WTC11 (cell line): ENCODE data around the gene NOTCH2. TPM values are rescaled to one million over a fixed set of nuclear protein-coding genes. Genes with fewer than 3 reads are reported as not detected.

Experiments used
- ATAC-seq: fragments of 200-7000 bp; cut with Tn5 transposase; 2 replicates; pipeline ENCODE4 v1.10.0; 2021; ENCODE audit warnings: mild to moderate bottlenecking, moderate library complexity
- CTCF ChIA-PET: fragments of 300-600 bp; sonication (Branson Sonifier 250); formaldehyde crosslinking; loops from one replicate; lab custom pipeline; 2021; ENCODE audit warnings: antibody characterized with exemption; lab: Charles Lee
- POLR2A ChIA-PET: fragments of 350-600 bp; sonication (Branson Sonifier 250); formaldehyde crosslinking; loops from one replicate; lab custom pipeline; 2021; ENCODE audit warnings: antibody characterized with exemption; lab: Charles Lee
- DNase-seq: peaks from one replicate; pipeline ENCODE4 v3.0.0; 2021; ENCODE audit warnings: low spot score
- H3K27ac Mint-ChIP-seq: 2 replicates; pipeline ENCODE4 v1.8.0; 2021; ENCODE audit warnings: mixed read lengths
- H3K27me3 Mint-ChIP-seq: 2 replicates; pipeline ENCODE4 v1.8.0; 2021; ENCODE audit warnings: low read depth, mild to moderate bottlenecking, moderate library complexity, mixed read lengths
- H3K36me3 Mint-ChIP-seq: 2 replicates; pipeline ENCODE4 v1.8.0; 2021; ENCODE audit warnings: mixed read lengths
- H3K4me1 Mint-ChIP-seq: 2 replicates; pipeline ENCODE4 v1.8.0; 2022; ENCODE audit warnings: mixed read lengths
- H3K4me3 Mint-ChIP-seq: 2 replicates; pipeline ENCODE4 v1.8.0; 2021; ENCODE audit warnings: mild to moderate bottlenecking, moderate library complexity, mixed read lengths
- H3K9me3 Mint-ChIP-seq: 2 replicates; pipeline ENCODE4 v1.8.0; 2021; ENCODE audit warnings: mixed read lengths
- AFF4 ChIP-seq: sonication (generic); formaldehyde crosslinking; IDR thresholded peaks from 2 replicates; pipeline ENCODE4 v1.8.1; 2023; ENCODE audit warnings: mild to moderate bottlenecking, missing genetic modification reagents, borderline replicate concordance
- CREB1 ChIP-seq: sonication (generic); formaldehyde crosslinking; IDR thresholded peaks from 2 replicates; pipeline ENCODE4 v1.8.0; 2023; ENCODE audit warnings: mild to moderate bottlenecking, missing genetic modification reagents
- ESRRA ChIP-seq: sonication (generic); formaldehyde crosslinking; IDR thresholded peaks from 2 replicates; pipeline ENCODE4 v1.8.1; 2022; ENCODE audit warnings: mild to moderate bottlenecking, missing genetic modification reagents, borderline replicate concordance
- FOXP1 ChIP-seq: sonication (generic); formaldehyde crosslinking; IDR thresholded peaks from 2 replicates; pipeline ENCODE4 v1.8.0; 2022; ENCODE audit warnings: missing genetic modification reagents, mild to moderate bottlenecking, moderate library complexity, borderline replicate concordance
- FOXP4 ChIP-seq: sonication (generic); formaldehyde crosslinking; IDR thresholded peaks from 2 replicates; pipeline ENCODE4 v1.8.0; 2022; ENCODE audit warnings: mild to moderate bottlenecking, missing genetic modification reagents
- GTF2I ChIP-seq: fragments of 250-450 bp; sonication (Bioruptor Pico); conservative IDR thresholded peaks from 2 replicates; pipeline ENCODE4 v1.4.0; 2021; ENCODE audit warnings: mild to moderate bottlenecking
- IRF1 ChIP-seq: sonication (generic); formaldehyde crosslinking; IDR thresholded peaks from 2 replicates; pipeline ENCODE4 v1.8.0; 2023; ENCODE audit warnings: missing genetic modification reagents
- JUN ChIP-seq: sonication (generic); formaldehyde crosslinking; IDR thresholded peaks from 2 replicates; pipeline ENCODE4 v1.8.0; 2023; ENCODE audit warnings: mild to moderate bottlenecking, missing genetic modification reagents
- MXD4 ChIP-seq: fragments of 250-450 bp; sonication (Bioruptor Pico); IDR thresholded peaks from 2 replicates; pipeline ENCODE4 v1.8.0; 2021; ENCODE audit warnings: mild to moderate bottlenecking, moderate library complexity, borderline replicate concordance
- NFYB ChIP-seq: sonication (generic); formaldehyde crosslinking; conservative IDR thresholded peaks from 2 replicates; pipeline ENCODE4 v1.8.0; 2022; ENCODE audit warnings: low read depth, missing genetic modification reagents
- NR3C1 ChIP-seq: sonication (generic); formaldehyde crosslinking; conservative IDR thresholded peaks from 2 replicates; pipeline ENCODE4 v1.8.1; 2023; ENCODE audit warnings: low read depth, mild to moderate bottlenecking, missing genetic modification reagents
- OVOL2 ChIP-seq: fragments of 250-450 bp; sonication (Bioruptor Pico); IDR thresholded peaks from 2 replicates; pipeline ENCODE4 v1.9.0; 2021; ENCODE audit warnings: mild to moderate bottlenecking, borderline replicate concordance
- PRRX2 ChIP-seq: fragments of 250-450 bp; sonication (Bioruptor Pico); IDR thresholded peaks from 2 replicates; pipeline ENCODE4 v1.8.0; 2021; ENCODE audit warnings: mild to moderate bottlenecking
- RELA ChIP-seq: sonication (generic); formaldehyde crosslinking; IDR thresholded peaks from 2 replicates; pipeline ENCODE4 v1.8.1; 2022; ENCODE audit warnings: missing genetic modification reagents, mild to moderate bottlenecking, borderline replicate concordance
- USF2 ChIP-seq: sonication (generic); formaldehyde crosslinking; IDR thresholded peaks from 2 replicates; pipeline ENCODE4 v1.8.1; 2023; ENCODE audit warnings: mild to moderate bottlenecking, missing genetic modification reagents, moderate library complexity
- ZNF263 ChIP-seq: sonication (generic); formaldehyde crosslinking; IDR thresholded peaks from 2 replicates; pipeline ENCODE4 v1.8.1; 2022; ENCODE audit warnings: low read depth, mild to moderate bottlenecking, moderate library complexity, missing genetic modification reagents
- ZSCAN18 ChIP-seq: fragments of 250-450 bp; sonication (Bioruptor Pico); IDR thresholded peaks from 2 replicates; pipeline ENCODE4 v2.1.2; 2022; ENCODE audit warnings: mild to moderate bottlenecking, moderate library complexity
- total RNA-seq: library from RNA; stranded (reverse); gene quantifications from 3 replicates; pipeline ENCODE4 v1.2.3, GENCODE V29; 2021
- TF ChIP-seq, protein P1 (sequence below): sonication (generic); formaldehyde crosslinking; IDR thresholded peaks from 2 replicates; pipeline ENCODE4 v1.8.1; 2022; ENCODE audit warnings: low read depth, mild to moderate bottlenecking, moderate library complexity, missing genetic modification reagents, borderline replicate concordance
- TF ChIP-seq, protein P2 (sequence below): fragments of 250-450 bp; sonication (Bioruptor Pico); IDR thresholded peaks from 2 replicates; pipeline ENCODE4 v1.8.0; 2021; ENCODE audit warnings: mild to moderate bottlenecking

The NOTCH2 gene
- total RNA-seq, 1 experiment from 2014 or later, result 60.9 TPM

DNA sequence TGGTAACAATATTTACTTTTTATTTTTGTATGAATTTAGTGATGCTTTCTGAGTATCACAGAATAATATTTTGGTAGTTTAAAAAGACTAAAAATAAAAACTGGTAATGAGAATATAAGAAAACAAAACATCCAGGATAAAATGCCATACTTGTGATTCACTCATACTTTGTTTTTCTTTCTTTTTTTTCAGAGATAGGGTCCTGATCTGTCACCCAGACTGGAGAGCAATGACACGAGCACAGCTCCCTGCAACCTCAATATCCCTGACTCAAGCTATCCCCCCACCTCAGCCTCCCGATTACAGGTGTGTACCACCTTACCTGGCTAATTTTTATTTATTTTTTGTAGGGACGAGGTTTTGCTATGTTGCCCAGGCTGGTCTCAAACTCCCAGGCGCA lies 109.0 kb downstream of the NOTCH2 start (continued):
- no peak for TF ChIP-seq OVOL2 (CRISPR knock-in tag)
- no peak for TF ChIP-seq ESRRA (CRISPR knock-in tag)
- TF ChIP-seq AFF4, result no peak
- TF ChIP-seq, all 79 proteins: peak for 0

DNA sequence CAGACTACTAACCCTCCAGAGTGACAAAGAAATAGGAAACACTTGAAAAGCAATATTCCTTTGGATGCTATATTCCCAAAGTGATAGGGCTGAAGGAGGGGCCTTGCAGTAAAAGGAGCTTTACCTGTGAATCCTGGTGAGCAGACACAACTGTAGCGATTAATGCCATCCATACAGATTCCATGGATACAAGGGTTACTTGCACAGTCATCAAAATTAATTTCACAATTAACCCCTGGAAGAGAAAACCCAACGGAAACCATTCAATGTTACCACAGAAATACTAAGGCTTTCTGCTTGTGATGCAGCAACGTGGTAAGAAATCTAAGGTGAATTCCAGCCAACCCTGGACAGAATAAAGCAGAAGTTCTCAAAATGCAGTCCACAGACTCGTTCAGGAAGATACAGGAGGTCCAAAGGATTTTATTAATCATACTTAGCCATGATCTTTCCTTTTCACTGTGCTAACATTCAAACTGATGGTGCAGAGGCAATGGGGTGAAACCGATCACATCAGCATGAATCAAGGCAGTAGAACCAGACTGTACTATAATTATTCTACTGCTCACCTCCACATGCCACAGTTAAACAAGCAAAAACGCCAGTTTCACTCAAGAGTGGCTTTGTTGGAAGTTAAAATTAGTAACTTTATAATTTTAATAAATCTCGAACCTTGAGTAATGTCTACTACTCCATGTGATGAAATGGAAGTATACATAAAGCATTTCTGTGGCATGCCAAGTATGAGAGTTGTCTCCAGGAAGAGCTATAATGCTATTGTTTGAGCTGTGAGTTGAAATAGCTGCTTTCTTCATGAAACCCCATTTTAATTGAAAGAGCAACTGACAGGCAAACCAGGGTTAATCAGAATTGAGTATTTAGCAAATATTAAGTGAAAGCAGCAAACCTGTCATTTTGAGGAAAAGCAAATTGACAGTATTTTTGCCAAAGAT lies 109.9 kb downstream of the NOTCH2 start:
- no peak for ATAC-seq
- H3K27ac Mint-ChIP-seq, result no peak overlapping the region; the same call in 1 of the 2 replicates
- H3K4me3 Mint-ChIP-seq, result no peak overlapping the region
- H3K36me3 Mint-ChIP-seq, result peaks cover 4% of the 10 kb centered on the region; the same call in 1 of the 2 replicates
- TF ChIP-seq OVOL2 (CRISPR knock-in tag) (no peak), GTF2I (CRISPR knock-in tag) (no peak), ZNF263 (CRISPR knock-in tag) (no peak), JUN (CRISPR knock-in tag) (no peak), CREB1 (CRISPR knock-in tag) (no peak), RELA (CRISPR knock-in tag) (no peak), FOXP1 (CRISPR knock-in tag) (no peak), FOXP4 (CRISPR knock-in tag) (no peak), IRF1 (no peak), PRRX2 (CRISPR knock-in tag) (no peak), NR3C1 (CRISPR knock-in tag) (no peak), ZSCAN18 (CRISPR knock-in tag) (no peak), USF2 (CRISPR knock-in tag) (no peak), MXD4 (CRISPR knock-in tag) (no peak), NFYB (CRISPR knock-in tag) (no peak)
- TF ChIP-seq, protein P1, sequence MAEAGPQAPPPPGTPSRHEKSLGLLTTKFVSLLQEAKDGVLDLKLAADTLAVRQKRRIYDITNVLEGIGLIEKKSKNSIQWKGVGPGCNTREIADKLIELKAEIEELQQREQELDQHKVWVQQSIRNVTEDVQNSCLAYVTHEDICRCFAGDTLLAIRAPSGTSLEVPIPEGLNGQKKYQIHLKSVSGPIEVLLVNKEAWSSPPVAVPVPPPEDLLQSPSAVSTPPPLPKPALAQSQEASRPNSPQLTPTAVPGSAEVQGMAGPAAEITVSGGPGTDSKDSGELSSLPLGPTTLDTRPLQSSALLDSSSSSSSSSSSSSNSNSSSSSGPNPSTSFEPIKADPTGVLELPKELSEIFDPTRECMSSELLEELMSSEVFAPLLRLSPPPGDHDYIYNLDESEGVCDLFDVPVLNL (CRISPR knock-in tag), result no peak
- TF ChIP-seq, protein P2, sequence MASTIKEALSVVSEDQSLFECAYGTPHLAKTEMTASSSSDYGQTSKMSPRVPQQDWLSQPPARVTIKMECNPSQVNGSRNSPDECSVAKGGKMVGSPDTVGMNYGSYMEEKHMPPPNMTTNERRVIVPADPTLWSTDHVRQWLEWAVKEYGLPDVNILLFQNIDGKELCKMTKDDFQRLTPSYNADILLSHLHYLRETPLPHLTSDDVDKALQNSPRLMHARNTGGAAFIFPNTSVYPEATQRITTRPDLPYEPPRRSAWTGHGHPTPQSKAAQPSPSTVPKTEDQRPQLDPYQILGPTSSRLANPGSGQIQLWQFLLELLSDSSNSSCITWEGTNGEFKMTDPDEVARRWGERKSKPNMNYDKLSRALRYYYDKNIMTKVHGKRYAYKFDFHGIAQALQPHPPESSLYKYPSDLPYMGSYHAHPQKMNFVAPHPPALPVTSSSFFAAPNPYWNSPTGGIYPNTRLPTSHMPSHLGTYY (CRISPR knock-in tag), result no peak
- no peaks in the 10 kb centered on the region for H3K4me1 Mint-ChIP-seq
- ChIA-PET POLR2A (no interaction called here), CTCF (interaction anchor here (0.6 to 1.2 kb wide), 3 partner anchors 9 to 428 kb away, joined by 3 to 6 read pairs (median 3); no protein-coding TSS in a partner anchor)
- no peaks in the 10 kb centered on the region for H3K27me3 Mint-ChIP-seq
- no peak for DNase-seq
- H3K9me3 Mint-ChIP-seq, result no peaks in the 10 kb centered on the region
